Endothelial cell of umbilical vein (primary cell): ENCODE results near the gene SUFU.

Experiments used
- CTCF ChIP-seq, 2 donors: IDR thresholded peaks; 1 replicate in 1 of 2; 2 replicates in 1 of 2; pipeline ENCODE4 v1.5.1; 2011; ENCODE audit warnings: low read length in 2 of 2, mild to moderate bottlenecking in 2 of 2, moderate library complexity in 2 of 2, control low read depth in 1 of 2, inconsistent platforms in 1 of 2, low read depth in 1 of 2; ENCODE audit not compliant: insufficient read depth in 1 of 2; ENCODE audit errors: extremely low read depth in 1 of 2
- EZH2 ChIP-seq: IDR thresholded peaks from 2 replicates; pipeline ENCODE4 v1.6.1; 2012; ENCODE audit warnings: borderline replicate concordance, low read depth, mild to moderate bottlenecking, moderate library complexity, low read length, inconsistent platforms; ENCODE audit not compliant: severe bottlenecking
- FOS ChIP-seq: IDR thresholded peaks from 2 replicates; pipeline ENCODE4 v1.6.1; 2011; ENCODE audit warnings: mild to moderate bottlenecking, low read length, moderate library complexity, borderline replicate concordance; ENCODE audit not compliant: insufficient read depth
- GATA2 ChIP-seq: IDR thresholded peaks from 2 replicates; pipeline ENCODE4 v1.7.0; 2011; ENCODE audit warnings: low read depth, mild to moderate bottlenecking, moderate library complexity, mixed read lengths, low read length; ENCODE audit not compliant: insufficient read length, insufficient read depth
- JUN ChIP-seq: IDR thresholded peaks from 2 replicates; pipeline ENCODE4 v1.6.1; 2011; ENCODE audit warnings: borderline replicate concordance, low read depth; ENCODE audit not compliant: insufficient read length, insufficient read depth
- MAX ChIP-seq: IDR thresholded peaks from 2 replicates; pipeline ENCODE4 v1.6.1; 2011; ENCODE audit not compliant: insufficient read depth, insufficient read length
- MYC ChIP-seq: IDR thresholded peaks from one replicate; pipeline ENCODE4 v1.6.1; 2011; ENCODE audit warnings: mild to moderate bottlenecking, low read depth, low read length
- POLR2A ChIP-seq: IDR thresholded peaks from 2 replicates; pipeline ENCODE4 v1.6.1; 2012; ENCODE audit warnings: low read depth, mild to moderate bottlenecking, control low read depth, low read length
- POLR2AphosphoS5 ChIP-seq: IDR thresholded peaks from 2 replicates; pipeline ENCODE4 v1.6.1; 2012; ENCODE audit warnings: low read depth, mild to moderate bottlenecking, control low read depth, low read length, moderate library complexity; ENCODE audit not compliant: insufficient read depth

- TF ChIP-seq CTCF (IDR thresholded peaks at IDR 0.05; ENCODE audit: extremely low read depth in 1 of 2, insufficient read depth in 1 of 2, low read depth in 1 of 2, low read length in 2 of 2): no peak
- TF ChIP-seq MAX: no peak
- TF ChIP-seq EZH2: no peak
- TF ChIP-seq POLR2AphosphoS5: no peak
- no peak for TF ChIP-seq POLR2A
- no peak for TF ChIP-seq GATA2
- TF ChIP-seq MYC: no peak
- TF ChIP-seq FOS: no peak
- no peak for TF ChIP-seq JUN
These were observed 39.1 kb downstream of the SUFU start for GRCh38 chr10:102542800-102543418.
